ENCODE results near the gene ADCY1.

DNA sequence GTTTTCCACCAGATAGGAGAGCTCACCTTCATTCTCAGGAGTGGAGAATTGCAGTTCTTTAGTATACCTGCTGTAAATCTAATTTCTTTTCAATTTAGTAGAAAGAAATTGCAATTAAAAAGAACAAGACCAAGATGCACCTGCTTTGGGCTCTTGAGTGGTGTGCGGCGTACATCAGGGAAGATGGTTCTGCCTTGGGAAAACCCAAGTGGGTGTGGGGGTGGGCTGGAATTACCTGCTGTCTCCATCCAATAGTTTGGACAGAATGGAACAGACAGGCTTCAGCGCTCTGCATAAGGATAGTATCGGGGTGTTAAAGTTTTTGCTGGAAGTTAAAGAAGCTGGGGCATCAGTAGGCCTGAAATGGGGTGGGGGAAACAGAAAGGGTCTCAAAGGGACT lies 7.2 kb upstream of the ADCY1 start:
- TF ChIP-seq POLR2A (IDR thresholded peaks at IDR 0.05) (no peak), CTCF (IDR thresholded peaks at IDR 0.05) (no peak), EP300 (IDR thresholded peaks at IDR 0.05) (no peak)
